Skeletal muscle cell (primary cell): Measurements from ENCODE around the gene NODAL.
"Not testable (repeated sequence)": the region's sequence is repeated elsewhere in the genome, so short reads cannot be mapped to it uniquely, and the experiment has no call there.

Experiments used
- DNase-seq: peaks from one replicate; pipeline ENCODE4 v3.0.0-alpha.2; 2010; ENCODE audit warnings: low read depth
- H3K4me3 ChIP-seq: 2 replicates; pipeline ENCODE4 v1.5.1; 2011; ENCODE audit warnings: low read depth, mild to moderate bottlenecking, control low read depth, low read length, moderate library complexity

Gene NODAL

DNA sequence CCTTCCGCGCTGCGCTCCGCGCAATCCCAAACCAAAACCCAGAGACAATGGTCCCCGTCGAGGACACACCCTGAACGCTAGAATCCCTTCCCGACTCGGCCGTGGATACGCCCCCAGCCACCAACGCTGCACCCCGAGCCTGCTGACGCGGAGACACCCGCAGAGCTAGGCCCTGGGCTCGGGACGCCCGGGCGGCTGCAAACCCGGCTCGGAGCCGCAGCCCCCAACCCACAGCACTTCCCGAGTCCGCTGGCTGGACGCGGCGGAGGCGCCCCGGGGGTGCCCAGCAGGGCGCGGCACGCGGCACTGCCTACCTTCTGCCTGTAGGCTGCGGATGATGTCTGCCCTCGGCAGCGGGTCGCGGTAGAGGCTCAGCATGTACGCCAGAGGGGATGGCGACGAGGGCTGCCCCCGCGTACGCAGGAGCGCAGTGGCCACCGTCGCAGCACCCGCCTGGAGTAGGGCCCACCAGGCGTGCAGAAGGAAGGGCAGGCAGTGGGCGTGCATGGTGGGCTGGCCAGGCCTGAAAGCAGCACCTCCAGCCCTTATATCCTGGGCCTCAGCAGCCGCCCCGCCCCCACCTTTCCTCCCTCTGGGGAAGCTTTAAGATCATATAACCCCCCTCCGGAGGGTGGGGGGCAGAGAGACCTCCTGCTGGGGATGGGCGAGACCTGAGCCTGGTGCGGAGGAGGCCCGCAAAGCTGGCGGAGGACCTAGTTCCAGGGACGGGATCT, at the start of gene NODAL:
Gene NODAL, minus strand, starts transcription at position 521 of the 734 bp plus-strand sequence. Its CDS starts 14 bp downstream, at position 507.
- no peak for DNase-seq
- no peak within 1 kb of the TSS for H3K4me3 ChIP-seq

DNA sequence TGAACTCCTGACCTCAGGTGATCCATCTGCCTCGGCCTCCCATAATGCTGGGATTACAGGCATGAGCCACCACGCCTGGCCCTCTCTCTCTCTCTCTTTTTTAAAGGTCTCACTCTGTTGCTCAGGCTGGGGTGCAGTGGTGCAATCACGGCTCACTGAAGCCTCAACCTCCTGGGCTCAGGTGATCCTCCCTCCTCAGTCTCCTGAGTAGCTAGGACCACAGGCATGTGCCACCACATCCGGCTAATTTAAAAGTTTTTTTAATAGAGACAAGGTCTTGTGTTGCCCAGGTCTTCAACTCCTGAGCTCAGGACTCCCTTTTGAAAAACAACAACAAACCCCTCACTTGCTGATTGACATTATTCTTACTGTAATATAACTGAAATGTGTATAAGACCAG, 48.7 kb upstream of the NODAL start:
- DNase-seq = no peak

DNA sequence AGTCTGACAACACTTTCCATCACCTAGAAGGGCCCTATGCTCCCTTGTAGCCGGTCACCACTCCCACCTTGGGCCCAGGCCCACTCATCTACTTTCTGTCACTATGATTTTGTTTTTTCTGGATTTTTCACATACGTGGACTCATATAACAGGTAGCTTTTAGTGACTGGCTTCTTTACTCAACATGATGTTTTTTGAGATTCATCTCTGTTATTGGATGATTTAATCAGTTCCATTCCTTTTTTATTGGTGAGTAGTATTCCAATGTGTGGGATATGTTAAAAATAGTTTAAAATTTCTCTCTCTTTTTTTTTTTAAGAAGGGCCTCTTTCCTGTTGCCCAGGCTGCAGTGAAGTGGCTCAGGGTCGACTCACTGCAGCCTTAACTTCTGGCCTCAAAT, 46.3 kb upstream of the NODAL start:
- DNase-seq = no peak

More for the DNA sequence above, 48.7 kb upstream of the NODAL start:
- H3K4me3 ChIP-seq = no peak overlapping the region

DNA sequence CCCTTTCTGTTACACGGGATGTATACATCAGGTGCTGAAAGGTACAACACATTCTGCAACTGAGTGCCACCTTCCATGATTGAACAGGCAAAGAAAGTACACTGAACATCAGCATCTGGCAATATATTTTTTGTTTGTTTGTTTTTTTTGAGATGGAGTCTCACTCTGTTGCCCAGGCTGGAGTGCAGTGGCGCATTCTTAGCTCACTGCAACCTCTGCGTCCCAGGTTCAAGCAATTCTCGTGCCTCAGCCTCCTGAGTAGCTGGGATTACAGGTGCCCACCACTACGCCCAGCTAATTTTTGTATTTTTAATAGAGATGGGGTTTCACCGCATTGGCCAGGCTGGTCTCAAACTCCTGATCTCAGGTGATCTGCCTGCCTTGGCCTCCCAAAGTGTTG, 42.4 kb upstream of the NODAL start:
- not testable (repeated sequence) for H3K4me3 ChIP-seq, DNase-seq

More for the DNA sequence above, 46.3 kb upstream of the NODAL start:
- H3K4me3 ChIP-seq = no peak overlapping the region

DNA sequence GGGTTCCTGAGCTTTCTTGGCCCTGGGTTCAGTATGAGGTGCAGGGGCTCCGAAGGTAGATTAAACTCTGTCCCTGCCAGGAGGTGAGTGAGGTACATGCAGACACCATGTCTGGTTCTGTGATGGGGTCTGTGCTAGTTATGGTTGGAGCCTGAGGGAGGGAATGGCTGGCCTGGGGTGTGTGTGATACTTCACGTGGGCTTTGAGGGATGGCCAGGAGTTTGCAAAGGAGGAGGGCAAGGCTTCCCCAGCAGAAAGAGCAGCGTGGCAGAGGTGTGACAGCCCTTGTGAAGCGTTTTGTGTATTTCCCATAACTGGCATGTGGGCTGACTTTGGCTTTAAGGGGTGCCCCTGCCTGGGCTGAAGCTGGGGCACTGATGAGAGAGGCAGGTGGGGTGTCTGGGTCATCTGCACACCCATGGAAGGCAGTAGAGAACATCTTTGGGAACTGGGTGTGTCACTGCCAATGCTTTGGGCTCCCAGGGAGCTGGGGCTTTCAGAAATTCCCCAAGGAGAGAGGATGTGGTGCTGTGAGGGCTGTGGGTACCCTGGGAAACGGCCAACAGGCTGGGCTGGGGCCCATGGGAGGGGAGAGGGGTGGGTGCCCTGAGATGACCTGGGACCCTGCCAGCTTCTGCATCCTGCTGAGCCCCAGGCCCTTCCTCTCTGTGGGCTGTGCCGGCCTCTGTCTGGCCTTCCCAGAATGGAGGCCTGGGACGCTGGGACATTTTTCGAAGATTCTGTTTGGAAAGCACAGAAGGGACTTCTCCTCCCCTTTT, 41.7 kb upstream of the NODAL start:
- no peak for DNase-seq
- no peak overlapping the region for H3K4me3 ChIP-seq

DNA sequence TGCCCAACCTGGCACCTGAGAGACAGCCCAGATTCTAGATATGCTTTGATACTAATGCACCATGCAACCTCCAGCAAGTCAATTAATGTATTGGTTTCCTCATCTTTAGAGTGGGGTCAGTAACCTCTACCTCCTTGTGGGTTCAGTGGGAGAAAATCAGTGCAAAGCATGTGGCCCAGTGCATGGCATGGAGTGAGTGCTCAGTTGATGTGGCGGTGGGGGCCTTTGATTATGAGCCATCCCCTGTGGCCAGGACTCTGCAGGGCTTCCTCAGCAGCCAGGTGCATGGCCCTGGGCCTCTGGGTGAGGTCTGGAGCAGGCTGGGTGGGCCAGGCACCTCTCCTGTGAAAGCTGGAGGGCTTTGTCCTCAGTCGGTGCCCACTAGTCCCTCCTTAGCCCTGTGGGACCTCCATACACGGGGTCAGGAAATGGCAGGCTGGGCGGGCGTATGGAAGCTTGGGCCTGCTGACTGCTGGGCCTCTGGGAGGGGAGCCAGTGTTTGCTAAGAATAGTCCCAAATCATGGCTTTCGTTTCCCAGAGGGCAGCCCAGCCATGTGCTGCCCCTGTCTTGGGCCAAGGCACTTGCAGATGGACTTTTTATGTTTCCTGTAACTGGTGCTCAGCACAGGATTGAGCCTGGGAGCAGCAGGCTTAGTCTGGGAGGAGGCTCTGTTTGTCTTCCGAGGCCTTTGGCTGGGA, 40.5 kb upstream of the NODAL start:
- no peak for DNase-seq
- no peak overlapping the region for H3K4me3 ChIP-seq

DNA sequence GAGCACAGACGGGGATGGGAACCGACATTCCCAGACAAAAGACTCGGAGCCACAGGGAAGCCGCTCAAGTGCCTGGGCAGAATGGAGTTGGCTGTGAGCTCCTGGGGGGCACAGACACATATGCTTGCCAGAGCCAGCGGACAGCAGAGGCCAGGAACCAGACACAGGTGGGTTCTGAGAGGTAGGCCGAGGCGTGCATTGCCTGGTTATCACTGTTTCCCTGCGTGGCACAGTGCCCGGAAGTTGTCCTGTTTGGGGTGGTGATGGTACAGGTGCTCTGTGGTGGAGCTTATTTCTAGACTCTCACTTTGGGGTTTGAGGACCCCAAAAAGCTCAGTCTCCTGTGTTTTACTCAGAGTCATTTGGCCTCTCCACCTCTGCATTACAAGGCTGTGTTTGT, 39.6 kb upstream of the NODAL start:
- no peak overlapping the region for H3K4me3 ChIP-seq
- no peak for DNase-seq

DNA sequence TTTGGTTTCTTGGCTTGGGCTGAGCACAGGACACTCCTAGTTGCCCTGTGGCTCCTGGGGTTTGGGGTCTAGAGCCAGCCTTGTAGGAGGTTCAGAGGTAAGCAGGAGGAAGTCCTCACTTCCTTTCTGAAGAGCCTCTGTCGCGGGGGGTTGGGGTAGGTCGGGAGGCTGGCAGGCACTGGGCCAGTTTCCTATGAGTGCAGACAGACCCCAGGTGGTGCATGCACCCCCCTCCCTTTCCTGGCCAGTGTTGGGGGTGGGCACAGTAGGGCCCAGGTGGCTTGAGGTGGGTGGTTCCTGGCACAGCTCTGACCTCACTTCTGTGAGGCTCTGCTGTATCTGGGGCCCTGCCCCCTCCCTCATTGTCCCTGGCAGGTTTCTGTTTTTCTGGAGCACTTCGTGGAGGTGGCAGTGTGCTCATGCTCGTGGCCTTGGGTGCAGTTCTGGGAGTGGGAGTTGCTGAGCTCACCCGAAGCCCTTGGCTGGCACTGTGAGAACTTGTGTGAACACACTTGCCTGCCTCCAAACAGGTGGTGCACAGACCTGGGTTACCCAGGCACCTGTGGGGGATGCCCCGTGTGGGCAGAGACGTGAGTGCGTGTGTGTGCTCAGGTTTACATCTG, 38.9 kb upstream of the NODAL start:
- H3K4me3 ChIP-seq = no peak overlapping the region
- no peak for DNase-seq

DNA sequence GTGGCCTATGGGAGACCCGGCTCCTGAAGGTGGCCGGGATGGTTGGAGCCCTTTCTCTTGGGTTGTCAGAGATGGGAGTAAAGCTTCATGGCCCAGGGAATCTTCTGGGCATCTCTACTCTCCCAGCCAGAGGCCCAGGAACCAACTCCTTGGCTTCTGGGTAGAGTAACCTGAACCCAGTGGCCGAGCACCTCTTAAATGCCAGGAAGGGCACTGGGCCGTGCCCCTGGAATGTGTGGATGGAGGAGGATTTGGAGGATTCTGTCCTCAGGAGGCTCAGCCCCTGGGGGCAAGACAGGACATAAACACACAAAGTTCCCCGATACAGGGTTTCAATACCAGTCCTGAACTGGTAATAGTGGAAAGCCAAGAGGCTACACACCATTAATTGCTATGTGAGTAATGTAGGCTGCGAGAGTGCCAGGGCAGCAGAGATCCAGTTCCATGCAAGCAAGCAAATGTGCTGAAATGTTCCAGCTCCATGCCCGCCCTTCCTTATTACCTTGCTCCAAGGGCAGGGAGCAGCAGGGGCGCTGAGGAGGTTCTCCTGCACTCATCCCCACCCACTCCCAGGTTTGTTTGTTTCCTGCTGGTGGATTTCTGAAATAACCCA, 38.3 kb upstream of the NODAL start:
- DNase-seq = no peak
- H3K4me3 ChIP-seq = no peak overlapping the region

DNA sequence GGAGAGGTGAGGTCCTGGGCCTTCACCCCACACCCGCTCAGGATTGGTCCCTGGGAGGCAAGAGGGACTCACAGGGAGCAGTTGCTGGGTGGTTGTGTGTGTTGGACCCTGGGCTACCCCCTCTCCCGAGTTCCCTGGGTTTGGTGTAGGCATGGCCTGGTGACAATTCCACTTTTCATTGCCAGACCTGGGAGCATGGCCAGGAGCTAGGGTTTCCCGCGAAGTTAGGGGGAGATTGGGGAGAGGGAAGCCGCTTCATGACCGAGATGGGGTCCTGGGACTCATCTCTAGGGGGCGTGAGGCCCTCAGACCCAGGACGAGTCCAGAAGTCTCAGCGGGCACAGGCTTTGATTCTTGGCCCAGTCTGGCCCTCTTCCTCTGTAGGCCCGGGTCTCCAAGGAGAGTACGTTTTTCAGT, 37.7 kb upstream of the NODAL start:
- H3K4me3 ChIP-seq = peak overlapping the region; percentile 55
- no peak for DNase-seq

DNA sequence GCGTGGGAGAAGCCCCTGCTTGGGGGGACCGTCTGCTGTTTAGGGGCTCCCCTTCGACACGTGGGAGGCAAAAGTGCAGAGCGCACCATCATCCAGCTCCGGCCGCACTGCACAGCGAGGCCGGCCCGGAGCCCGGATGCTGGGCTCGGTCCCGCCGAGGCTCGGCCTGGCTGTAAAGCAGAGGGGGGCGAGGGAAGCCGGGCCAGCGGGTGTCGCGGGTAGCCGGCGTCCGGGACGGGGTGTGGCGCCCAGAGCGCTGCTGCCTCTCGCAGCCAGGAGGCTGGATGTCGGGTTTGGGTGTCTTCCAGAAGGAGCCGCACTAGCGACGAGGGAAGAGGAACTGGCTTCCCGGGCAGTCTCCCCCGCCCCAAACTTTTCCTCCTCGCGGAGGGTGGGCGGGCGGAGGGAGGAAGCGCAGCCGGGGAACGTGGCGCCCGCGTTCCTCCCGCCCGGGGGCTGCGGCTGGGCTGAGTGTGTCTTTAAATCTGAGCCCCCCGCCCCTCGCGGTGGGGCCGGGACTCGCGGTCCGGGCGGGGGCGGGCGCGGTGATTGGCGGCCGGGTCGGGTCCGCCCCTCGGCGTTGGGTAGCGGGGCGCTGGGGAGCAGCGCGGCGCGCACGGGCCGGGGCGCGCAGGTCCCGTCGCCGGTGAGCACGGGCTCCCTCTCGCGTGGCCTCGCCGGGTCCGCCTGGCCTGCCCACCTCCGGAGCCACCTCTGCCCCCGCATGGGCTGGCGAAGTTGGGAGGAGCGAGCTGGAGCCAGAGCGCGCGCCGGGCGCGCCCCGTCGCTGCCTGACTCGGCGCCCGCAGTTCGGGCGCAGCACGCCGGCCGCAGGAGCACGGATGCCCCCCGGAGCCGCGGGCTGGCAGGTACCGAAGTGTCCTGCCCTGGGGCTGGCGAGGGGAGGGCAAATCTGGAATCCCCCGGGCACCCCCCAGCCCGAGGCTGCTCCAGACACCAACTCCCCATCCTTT, 37.0 kb upstream of the NODAL start, which contains the start of gene PALD1:
Gene PALD1, plus strand, starts transcription at position 577 of the 974 bp plus-strand sequence. CDS start 47,185 bp downstream, outside the sequence.
- peak within 1 kb of the TSS; percentile 55 for H3K4me3 ChIP-seq
- no peak for DNase-seq

DNA sequence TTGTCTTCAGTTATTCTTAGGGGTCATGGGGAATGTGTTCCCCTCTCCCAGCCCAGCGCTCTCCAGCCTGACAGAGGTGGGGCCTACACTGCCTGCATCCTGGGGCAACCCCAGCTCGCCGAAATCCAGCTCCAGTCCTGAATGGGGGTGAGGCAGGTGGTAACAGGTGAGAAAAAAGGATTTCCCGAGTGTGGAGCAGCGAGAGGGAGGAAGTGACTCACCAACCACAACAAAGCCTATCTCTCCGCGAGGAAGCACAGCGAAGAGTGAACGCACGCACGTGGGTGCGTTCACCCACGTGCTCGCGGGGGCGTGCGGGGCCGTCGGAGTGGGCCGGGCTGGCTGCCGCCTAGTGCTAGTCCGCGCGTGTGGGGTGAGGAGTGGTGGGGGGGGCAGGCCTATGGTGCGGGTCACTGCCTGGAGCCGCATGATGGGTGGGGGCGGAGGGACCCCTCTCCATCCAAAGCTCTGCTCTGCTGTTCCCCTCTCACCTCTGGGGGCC, 36.2 kb upstream of the NODAL start:
- DNase-seq = no peak
- peak overlapping the region; percentile 55 for H3K4me3 ChIP-seq

DNA sequence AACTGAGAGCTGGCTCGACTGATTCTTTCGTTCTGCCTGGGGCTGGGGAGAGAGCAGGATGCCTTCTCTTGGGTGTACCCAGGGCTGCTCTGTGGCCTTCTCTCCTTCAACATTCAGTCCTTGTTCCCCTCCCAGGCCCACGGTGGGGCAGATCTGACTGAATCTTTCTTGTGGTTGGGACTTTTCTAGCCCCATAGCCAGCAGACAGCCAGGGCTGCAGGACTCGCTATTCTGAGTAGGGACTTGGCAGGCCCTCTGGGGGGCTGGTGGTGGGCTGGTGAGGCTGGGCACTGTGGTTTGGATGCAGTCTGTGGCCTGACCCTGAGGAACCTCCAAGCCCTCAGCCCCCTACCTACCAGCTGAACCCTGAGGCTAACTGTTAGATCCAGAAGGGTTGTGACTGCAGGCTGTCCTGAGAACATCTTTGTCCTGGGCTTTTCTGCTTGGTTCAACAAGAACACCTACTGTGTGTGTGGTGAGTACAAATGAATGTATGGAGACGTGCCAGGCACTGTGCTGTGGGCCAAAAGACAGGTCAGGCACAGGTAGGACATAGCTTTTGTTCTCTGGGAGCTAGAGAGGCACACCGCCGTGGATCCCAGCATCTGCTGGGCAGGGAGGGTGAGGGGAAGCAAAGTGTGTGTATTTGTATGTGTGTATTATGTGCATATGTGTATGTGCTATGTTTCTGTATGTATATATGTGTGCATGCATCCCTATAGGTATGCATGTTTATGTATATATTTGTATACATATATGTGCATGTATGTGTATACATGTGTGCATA, 35.0 kb upstream of the NODAL start:
- no peak overlapping the region for H3K4me3 ChIP-seq
- DNase-seq = no peak

DNA sequence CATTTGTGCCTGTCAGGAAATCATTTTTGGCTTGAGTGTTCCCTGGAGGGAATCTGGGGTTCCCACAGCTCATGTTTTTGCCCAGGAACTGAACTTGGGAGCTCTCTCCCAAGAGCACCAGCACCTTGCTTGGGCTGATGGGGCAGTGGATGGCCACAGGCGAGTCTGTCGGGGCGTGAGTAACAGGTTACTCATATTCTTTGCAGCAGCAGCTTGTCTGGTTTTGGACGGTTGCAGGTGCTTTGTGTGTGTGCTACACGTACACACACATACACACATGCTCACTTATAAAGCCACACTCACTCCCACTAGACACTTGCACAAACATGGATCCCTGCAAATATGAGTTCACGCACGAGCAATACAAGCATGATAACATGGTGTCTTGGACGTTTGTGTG, 34.2 kb upstream of the NODAL start:
- H3K4me3 ChIP-seq = no peak overlapping the region
- DNase-seq = no peak

DNA sequence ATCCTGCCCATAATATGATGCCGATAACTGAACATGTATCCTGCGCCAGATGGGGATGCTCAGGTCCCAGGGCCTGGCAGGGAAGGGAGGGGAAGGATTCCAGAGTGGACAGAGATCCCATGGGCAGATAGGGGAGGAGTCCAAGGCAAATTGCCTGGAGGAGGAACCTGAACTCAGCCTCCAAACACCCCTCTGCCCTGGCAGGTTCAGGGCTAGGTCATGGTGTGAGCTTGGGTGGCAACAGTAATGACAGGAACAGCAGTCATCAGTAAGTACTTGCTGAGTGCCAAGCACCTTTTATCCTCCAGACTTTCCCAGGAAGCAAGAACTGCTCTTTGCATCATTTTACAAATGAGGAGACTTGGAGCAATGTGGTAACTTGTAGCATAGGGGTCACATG, 33.3 kb upstream of the NODAL start:
- DNase-seq = no peak
- H3K4me3 ChIP-seq = no peak overlapping the region

DNA sequence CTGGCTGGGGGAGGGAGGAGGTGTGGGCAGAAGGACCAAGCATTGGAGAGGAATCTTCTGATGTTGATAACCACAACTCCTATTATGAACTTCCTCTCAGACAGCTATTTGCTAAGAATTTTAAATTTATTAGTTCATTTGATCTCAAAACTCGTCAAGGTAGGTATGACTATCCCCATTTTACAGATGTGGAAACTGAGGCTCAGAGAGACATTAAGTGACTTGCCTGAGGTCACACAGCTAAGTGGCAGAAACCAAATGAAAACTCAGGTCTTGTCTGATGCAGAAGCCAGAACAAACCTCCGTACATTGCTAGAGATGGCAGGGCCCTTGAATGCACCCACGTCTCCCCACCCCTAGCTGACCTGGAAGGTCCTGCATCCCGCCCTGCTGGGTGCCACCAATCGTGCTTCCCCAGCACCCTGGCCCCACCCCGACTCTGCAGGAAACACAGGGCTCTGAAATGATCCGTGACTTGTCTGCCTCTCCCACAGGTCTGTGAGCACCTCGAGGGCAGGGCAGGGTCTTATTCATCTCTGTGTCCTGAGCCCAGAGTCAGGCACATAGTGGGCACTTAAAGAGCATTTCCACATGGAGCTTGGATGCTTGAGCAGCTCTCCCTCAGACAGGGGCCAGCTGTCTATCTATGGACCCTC, 31.4 kb upstream of the NODAL start:
- no peak for DNase-seq
- H3K4me3 ChIP-seq = no peak overlapping the region

DNA sequence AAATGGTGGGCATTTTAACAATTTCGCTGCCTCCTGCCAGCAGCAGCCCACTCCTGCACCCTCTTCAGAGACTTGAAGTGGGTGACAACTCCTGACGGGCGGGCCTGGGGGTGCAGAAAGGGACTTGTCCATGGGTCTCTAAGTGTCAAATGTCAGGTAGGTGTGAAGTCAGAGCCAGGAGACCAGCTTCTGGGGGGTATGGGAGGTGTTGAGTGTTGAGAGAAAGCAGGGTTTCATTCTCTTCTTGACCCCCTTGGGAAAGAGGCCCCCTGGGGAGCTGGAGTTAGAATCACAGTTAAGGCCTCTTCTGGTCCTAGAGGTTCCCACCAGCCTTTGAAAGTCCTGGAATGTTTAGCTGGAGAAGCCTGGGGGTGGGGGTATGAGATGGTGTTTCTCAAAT, 25.5 kb upstream of the NODAL start:
- H3K4me3 ChIP-seq = no peak overlapping the region
- no peak for DNase-seq
